ENCODE results near the gene CAMK2N2.

CAMK2N2 gene

DNA sequence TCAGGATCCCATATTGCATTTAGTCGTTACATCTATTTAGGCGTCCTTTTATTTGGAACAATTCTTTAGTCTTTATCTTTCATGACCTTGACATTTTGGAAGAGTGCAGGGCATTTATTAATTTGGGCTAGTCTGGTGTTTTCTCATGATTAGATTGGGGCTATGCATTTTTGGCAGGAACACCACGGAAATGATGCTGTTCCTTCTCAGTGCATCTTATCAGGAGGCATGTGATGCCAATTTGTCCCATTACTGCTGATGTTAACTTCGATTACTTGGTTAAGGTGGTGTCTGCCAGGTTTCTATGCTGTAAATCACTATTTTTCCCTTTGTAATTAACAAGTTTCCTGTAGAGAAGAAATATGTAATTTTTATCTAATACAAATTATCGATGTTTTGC, 50.1 kb downstream of the CAMK2N2 start:
- no peak overlapping the region for H3K9ac ChIP-seq (ENCODE audit: low read length)

More for the DNA sequence above, 50.1 kb downstream of the CAMK2N2 start:
- Histone ChIP-seq H3K4me1 (ENCODE audit: low read length) (no peaks in the 10 kb centered on the region), H3K27me3 (replicated peaks; ENCODE audit: insufficient read depth, low read length) (peaks cover 5% of the 10 kb centered on the region; the same call in 1 of the 2 replicates), H2AFZ (ENCODE audit: low read length) (no peak overlapping the region), H3K4me2 (ENCODE audit: low read depth, low read length) (no peak overlapping the region), H4K20me1 (ENCODE audit: insufficient read depth, low read length) (no peaks in the 10 kb centered on the region), H3K36me3 (replicated peaks; ENCODE audit: insufficient read depth, low read length) (no peaks in the 10 kb centered on the region), H3K27ac (ENCODE audit: low read length) (no peak overlapping the region), H3F3A (ENCODE audit: insufficient read depth, low read length) (no peaks in the 10 kb centered on the region), H3K79me2 (ENCODE audit: low read length) (no peaks in the 10 kb centered on the region), H3K9me2 (replicated peaks; ENCODE audit: insufficient read depth, low read length) (no peaks in the 10 kb centered on the region), H3K4me3 (ENCODE audit: low read length) (no peak overlapping the region), H3K9me3 (replicated peaks; ENCODE audit: insufficient read depth, low read length) (no peaks in the 10 kb centered on the region)
- TF ChIP-seq EZH2phosphoT487 (IDR thresholded peaks at IDR 0.05; ENCODE audit: low read length) (no peak), EZH2 (optimal IDR thresholded peaks at IDR 0.05; ENCODE audit: low read depth, low read length) (no peak)
- TF ChIP-seq, protein P1, sequence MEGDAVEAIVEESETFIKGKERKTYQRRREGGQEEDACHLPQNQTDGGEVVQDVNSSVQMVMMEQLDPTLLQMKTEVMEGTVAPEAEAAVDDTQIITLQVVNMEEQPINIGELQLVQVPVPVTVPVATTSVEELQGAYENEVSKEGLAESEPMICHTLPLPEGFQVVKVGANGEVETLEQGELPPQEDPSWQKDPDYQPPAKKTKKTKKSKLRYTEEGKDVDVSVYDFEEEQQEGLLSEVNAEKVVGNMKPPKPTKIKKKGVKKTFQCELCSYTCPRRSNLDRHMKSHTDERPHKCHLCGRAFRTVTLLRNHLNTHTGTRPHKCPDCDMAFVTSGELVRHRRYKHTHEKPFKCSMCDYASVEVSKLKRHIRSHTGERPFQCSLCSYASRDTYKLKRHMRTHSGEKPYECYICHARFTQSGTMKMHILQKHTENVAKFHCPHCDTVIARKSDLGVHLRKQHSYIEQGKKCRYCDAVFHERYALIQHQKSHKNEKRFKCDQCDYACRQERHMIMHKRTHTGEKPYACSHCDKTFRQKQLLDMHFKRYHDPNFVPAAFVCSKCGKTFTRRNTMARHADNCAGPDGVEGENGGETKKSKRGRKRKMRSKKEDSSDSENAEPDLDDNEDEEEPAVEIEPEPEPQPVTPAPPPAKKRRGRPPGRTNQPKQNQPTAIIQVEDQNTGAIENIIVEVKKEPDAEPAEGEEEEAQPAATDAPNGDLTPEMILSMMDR (IDR thresholded peaks at IDR 0.05; ENCODE audit: low read length): no peak
- no peak for DNase-seq

All from MM.1S (cell line).